NCI-H345 (cell line): ENCODE results near the gene MN1.

Experiments
- DNase-seq: peaks from one replicate; lab custom pipeline; 2025; lab: John Stamatoyannopoulos, UW

MN1 gene

DNA sequence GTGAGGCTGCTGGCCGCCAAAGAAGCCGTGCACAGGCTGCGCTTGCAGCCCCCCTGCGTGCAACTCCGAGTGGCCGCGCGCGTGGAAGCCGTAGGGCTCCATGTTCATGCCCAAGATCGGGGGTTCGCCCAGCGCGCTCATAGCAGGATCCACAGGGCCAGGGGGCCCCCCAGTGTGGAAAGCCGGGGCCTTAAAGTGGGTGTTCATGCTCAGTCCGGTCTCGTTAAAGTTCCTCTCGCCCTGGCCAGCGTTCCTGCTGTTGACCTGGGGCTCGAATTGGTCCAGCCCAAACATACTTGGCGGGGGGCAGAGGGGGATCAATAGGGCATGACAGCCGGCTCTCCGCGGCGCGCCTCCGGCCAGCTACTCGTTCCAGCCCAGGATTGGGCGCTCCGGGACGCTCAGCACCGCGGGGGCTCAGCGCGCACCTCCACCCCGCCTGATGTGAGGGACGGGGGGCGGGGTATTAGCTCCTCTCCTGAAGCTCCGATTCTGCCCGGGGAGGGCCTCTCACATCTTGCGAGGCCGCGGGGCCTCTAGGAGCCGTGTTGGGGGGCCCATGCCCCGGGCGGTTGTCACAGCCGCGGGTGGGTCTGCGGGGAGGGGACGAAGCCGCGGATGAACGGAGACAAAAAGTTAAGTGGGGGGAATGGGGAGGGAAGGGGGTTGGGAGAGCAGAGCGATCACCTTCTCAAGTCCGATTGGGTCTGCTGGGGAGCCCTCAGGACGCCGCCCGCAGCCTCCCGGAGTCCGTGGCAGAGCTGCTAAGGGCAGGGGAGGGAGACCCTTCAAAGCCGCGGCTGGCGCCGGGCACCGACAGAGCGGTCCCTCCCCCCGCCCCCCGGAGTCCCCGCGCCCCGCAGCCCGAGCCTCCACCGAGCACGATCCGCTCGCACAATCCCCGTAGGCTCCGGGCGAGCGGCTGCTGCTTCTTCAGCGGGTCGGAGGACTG, 1.0 kb downstream of the MN1 start:
- DNase-seq: no peak

DNA sequence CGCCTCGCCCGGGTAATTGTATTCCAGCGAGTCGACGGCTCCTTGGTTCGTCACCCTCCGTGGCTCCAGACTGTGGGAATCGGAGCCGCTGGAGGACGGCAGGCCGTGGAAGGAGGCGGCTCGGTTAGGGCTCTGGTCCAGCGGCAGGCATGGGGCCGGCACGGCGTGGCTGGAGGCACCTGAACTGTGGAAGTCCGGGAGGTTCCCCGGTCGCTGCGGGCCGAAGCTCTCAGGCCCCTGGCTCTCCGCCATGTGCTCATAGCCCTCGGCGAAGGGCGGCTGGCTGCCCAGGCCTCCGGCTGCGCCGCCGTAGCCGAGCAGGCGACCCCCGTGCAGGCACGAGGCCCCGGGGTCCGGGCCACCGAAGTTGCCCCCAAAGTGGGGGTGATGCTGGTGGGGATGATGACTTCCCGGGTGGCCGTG, 1.7 kb downstream of the MN1 start:
- DNase-seq: no peak

DNA sequence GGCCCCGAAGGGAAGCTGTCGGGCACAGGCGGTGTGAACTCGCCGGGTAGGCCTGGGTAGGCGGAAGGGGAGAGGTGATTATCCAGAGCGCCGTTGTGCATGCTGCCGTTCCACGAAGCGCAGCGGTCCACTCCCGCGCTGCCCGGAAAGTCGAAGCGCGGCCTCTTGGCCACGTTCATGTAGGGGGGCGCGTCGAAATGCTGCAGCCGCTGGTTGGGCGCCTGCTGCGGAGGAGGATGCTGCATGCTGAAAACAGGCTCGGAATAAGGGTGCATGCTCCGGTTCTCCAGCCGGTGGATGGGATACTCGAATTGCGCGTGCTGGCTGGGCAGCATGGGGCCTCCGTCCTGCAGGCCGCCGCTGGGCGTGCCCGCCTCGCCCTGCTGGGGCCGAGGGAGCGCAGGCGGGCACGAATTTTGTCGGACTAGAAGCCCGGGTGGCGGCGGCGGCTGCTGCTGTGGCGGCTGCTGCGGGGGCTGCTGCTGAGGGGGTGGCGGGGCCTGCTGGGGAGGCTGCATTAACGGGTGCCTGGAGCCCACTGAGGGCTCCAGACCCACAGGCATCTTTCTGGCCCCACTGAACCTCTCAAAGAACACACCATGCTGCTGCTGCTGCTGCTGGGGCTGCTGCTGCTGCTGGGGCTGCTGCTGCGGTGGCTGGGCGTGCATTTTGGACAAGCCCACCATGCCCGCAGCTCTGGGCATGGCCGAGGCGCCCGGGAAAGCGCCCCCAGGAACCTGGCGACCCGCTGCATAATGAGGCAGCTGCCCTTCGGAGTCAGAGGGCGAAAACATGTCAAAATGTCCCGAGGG, 2.3 kb downstream of the MN1 start:
- no peak for DNase-seq

DNA sequence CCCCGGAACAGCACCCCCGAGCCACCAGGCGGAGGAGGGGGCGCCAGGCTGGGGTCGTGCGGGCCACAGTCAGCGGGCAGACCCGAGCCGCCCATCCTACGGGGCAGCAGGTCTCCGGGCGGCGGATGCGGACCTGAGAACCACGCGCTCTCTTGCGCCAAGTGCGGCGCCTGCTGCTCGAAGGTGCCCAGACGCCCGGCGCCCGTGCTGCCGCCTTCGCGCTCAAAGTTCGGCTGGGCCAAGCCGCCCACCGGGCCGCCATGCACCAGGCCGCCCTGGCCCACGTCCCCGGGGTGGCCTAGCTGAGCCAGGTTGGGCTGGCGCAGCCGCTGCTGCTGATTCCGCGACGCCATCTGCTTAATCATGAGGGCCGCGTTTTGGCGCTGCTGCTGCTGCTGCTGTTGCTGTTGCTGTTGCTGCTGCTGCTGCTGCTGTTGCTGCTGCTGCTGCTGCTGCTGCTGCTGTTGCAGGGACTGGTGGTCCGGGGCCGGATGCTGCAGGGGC, 3.0 kb downstream of the MN1 start:
- DNase-seq: no peak

DNA sequence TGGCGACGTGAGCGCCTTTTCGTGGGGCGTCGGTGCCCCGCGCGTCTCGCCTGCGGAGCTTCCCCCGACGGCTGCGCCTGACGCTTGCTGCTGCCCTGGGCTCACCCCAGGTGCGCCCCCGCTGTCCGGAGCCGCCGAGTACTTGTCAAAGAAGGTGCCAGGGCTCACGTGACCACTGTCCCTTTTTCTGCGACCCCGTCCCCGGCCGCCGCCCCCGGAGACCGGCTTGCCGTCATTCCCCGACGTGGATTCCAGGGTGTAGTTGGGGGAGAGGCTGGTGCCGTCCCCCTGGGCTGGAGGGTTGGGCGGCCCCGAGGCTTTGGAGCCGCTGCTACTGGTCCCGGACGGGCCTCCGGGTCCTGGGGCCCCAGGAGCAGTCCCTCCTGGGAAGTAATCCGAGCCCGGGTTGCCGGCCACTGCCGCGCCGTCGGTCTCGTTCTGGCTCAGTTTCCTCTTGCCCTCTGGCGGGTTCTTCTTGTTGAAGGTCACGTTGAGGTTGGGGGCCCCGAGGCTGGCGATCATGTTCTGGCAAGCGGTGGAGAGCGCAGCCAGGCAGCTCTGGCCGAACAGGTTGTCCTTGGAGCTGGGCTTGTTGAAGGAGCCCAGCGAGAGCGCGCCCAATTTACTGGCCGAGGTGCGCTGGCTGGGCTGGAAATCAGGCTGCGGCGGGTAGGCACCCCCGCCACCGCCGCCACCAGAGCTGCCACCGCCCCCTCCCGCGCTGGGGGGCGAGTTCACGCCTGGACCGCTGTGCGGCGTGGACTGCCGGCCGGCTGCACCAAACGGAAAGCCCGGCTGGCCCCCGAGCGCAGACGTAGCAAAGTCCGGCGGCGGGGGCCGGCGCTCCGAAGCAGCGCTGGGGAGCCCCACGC, 3.8 kb downstream of the MN1 start:
- DNase-seq: no peak

DNA sequence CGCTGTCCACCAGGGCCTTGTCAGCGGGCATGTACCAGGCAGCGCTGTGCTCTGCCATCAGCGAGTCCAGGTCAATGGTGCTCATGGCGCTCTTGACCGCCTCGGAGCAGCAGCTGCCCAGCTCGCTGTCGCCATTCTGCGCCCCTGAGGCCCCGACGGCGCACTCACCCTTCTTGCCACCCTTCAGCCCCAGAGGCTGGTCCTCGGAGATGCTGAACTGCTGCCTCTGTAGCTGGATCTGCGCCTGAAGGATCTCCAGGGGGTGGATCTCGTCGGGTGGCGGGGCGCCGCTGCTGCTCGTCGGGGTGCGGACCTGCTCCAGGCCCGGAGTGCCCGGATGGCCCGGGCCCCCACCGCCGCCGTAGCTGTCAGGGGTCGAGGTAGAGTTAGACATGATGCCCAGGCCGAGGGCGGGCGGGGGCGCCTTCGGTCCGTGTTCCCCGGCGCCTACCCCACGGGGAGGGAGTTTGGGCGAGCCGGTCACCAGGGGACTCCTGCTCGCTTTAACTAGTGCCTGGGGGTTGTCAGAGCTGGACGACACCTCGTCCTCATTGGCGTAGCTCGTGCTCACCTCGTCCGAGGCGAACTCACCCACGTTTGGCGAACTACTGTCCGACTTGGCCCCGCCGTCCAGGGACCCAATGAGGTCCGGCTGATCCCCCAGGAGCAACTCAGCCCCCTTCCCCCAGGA, 4.6 kb downstream of the MN1 start:
- no peak for DNase-seq

DNA sequence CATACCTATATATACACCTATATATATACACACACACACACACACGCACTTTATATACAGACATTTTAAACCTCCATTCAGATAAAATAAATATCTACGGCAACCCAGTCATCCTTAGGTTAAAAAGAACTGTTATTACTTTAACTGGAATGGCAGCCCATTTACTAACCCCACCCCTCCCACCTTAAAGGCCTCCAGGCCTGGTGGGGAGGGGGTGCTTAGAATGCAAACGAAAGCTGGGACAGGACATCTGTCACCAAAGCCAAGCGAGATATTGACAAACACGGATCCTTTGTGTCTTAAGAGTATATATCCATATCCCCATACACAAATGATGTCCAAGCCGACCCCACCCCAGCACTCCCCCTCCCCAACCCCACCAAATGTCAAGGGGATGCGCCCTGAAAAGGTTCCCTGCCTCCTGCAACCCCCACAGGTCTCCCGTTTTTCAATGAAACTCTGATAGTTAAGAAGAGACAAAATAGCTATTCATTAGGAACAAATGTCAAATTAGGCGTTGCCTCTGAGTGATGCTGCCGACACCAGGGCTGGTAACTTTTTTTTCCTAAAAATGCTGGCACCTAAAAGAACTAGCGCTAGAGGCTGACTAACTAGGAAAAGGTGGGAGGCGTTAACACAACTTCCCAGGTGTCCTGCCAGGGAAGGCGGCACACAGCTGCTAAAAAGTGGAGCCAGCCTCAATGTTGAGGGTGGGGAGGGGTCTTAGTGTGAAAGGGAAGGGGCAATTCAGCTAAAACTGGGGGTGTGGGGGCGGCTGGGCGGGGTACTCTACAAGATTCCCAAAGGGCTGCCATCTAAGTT, 5.6 kb downstream of the MN1 start:
- DNase-seq: no peak

DNA sequence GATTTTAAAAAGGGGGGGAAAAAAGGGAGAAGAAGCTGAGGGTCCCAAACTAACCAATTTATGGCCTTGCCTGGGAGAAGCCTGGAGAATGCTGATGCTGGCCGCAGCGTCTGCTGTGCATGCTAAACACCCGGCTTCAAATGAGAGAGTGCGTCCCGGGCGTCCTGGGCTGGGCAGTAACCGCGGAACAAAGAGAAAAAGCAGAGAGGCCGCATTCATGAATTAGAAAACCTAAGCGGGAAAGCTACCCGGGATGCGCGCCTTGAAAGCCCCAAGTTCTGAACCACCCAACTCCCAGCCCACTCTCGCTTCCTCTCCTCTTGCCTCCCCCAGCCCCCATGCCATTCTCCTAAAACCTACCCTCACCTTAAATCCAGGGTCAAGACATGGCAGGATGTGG, 6.5 kb downstream of the MN1 start:
- DNase-seq: no peak

DNA sequence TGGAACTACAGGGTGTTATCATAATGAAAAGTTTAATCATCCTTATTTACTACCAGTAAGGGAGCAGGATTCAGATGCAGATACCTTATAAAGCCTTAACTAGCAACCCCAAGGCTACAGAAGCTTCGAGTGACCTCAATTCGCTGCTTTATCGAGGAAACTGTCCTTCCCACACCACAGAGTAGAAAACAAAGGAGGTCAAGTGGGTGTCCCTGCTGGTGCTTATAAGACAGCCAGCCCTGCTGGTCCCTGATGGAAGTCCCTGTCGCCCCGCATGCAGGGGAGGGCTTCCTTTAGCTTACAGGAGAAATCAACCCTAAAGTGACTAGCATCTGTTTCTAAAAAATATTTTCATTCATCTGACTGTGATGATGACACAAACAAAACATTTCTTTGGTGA, 7.3 kb downstream of the MN1 start:
- no peak for DNase-seq

DNA sequence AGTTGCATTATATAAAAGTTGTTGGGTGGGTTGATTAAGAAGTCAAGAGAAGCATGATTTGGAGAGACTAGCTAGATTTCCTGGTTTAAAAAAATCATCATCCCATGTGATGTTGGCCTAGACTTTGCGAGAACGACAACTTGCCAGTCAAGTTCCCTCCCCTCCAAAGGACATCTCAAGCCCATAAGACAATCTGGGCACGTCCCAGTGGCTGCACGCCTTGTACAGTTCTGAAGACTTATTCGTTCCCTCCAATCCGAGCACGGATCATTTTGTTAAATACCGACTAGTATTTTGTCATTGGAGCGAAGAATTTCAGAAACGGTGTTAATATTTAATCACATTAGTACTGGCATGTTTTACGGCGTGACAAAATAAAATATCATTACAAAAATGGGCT, 8.0 kb downstream of the MN1 start:
- no peak for DNase-seq

DNA sequence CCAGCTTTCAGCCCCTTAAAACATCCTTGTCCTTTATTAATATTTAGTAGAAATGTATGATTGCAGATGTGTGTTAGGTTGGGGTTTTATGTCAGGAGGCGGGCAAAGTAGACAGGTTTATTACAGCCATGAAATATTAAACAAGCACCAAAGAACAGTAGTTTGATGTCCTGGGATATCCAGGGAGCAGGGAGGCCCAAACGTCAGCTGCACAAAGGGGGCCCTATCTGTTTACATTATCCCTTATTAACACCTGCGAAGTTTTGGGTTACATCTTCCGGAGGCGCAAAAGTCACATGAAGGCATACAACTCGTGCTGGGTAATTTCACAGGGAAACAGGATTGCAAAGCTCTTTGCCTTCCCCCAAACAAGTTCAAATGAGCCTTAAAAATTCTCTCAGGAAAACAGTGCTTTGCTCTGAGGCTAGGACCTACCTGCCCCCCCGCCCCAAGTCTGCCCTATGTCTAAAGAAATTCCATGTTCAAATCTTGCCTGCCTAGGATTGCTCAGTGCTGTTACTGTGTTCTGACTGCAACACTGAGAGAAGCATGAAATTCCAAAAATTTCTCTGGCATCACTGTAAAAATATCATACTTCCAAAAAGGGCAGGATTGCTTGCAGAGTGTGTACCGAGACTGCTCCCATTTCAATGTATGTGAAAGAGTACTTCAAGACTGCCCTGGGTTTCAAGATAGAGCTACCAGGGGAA, 8.9 kb downstream of the MN1 start:
- DNase-seq: no peak

DNA sequence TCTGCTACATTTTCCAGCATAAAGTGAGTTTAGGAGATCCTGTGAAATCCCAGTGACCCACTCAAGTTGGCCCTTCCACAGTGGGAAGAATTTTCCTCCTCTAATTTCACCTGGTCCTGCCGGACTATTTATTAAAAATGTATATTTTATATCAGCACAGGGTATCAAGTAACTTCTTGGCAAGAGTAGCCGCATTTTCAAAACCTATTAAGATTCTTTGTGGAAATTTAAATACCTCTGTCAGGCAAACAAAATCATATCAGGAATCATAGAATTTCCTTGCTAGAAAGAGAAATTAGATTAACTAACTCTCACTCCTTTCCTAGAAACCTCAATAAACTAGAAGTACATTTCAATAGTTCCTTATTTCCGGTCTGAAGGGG, 9.7 kb downstream of the MN1 start:
- no peak for DNase-seq

DNA sequence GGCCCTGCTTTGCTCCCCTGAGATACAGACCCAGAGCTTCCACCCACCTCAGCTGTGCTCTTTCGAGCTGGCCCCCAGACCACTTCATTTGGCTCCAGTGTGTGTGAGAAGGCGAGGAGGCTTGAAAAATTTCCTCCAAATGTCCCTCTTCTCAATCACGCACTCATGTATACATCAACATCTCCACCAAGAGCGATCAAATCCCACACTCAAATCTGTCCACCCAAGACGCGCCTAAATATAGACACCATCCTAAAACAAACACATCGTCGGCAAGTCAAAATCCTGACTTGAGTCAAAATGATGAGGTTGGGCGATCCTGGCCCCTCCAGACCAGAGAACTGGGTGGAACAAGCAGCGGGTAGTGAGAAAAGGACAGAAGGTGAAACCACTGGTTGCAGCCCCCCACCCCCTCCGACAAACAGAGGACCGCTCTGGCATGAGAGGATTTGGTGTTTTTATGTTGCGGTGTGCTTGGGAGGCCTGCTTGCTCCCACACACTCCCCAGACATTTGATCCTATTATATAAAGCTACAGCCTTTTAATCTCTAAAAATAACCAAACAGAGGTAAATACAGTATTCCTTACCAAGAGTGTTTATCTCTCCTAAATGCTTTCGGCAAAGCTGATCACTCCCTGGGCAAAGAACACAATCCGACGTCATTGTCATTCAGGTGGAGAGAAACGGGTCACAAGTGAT, 10.2 kb downstream of the MN1 start:
- DNase-seq: no peak

DNA sequence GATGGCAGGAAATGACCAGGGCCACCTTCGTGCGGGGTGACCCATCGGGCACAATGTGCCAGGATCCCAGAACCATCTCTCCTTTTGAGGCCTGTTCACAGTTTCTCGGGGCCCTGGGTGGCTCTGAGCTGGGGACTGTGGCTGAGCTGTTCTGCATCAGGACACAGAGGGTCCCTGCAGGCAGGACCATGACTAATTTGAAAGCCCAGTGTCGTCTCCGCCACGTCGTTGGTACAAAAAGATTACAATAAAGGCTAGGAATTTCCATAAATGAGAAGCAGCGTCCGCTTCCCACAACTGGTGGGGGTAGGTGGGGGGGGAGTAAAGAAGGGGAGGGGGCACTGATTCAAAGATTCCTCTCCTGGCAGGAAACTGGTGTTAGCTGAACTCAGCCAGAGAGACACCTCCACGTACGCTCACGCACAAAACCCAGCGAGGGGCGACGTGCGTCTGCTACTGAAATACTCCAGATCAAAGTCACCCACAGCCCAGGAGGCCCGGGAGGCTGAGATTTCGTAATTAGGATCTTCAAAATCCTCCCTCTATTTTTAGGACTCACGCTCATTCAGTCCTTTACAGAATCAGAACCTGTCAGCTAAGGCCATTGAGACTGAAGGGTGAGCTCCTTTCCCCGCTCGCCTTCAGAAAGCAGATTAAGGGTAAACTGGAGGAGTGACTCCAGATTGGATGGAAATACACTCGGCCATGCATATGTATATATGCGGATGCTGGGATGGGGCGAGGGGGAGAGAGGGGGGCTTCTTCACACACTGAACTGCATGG, 11.0 kb downstream of the MN1 start:
- no peak for DNase-seq

DNA sequence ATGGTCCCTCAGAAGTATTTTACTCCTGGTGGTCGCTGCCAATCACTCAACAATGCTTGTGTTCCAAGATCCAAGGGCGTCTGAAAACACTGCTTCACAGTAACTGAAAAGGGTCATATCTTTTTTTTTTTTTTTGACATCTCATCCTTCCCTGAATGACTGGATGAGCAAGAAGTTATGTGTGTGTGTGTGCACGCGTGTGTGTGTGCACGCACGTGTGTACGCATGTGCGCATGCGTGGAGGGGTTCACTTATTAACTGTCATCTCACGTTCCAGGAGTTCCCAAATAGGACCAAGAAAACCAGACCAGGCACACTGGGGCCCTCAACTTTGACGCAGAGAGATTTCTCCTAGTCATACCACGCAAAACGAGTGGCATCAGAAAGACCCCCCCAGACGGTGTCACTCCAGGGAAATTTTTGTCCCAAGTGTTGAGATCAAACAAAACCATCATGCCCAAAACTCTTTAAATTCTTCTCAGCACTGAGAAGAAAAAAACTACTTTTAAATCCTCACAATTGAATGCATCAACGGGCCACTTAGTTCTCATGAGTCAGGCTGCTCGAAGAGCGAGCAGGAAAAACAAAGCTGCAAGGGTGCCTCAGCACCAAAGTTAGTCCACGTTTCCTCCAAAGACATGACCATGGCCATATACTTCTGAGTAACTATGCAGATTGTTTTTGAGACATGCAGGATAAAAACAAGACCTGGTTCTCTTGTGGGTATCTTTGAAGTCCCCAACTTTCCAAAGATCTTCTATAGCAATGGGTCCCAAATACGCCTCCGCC, 12.9 kb downstream of the MN1 start:
- no peak for DNase-seq

DNA sequence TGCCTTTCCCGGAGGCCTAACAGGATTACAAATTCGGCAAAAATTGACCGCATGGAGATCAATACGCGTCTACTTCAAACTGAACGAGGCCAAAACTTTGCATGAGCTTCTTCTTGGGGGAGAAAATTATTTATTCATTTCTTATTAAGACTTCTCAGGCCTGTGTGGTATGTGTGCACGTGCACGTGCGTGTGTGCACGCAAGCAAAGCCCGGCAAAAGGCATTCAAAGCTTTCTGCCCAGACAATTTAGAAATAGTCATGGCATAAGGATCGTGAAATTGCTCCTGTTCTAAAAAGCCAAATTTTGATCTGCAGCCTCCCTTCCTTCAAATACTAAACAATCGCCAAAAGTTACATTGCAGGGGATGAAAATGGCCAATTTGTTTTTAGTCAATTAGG, 14.6 kb downstream of the MN1 start:
- no peak for DNase-seq

DNA sequence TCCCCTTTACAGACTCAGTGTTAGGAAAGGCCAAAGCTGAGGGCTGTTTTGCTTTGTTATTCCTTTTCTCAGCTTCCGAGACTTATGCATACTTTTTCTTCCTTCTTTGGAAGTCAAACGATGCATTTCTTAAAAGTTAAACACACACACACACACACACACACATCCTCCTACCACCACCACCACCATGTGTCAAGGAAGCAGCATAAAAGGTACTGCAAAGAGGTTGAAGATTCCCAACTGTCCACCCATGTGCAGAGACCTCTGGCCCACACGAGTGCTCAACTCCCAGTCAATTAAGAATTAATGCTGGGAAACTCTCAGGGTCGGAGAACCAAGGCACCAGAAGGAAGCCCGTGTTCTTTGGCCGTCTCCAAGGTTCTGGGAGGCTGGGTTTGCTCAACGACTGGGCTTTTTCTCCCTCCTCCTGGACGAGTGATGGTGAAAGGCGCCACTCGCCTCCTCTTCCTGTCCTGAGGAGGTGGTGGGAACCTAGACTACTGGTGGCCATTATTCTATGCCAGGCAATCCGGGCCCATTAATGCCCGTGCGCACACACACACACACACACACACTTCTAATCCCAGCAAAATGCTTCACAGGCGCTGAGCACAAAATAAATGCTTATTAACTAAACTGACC, 15.1 kb downstream of the MN1 start:
- no peak for DNase-seq
